T-helper 1 cell (primary cell): Measurements from ENCODE around the gene DUSP15.

Experiments
- DNase-seq, 5 donors: peaks; one replicate each; pipeline ENCODE4 v3.0.0-alpha.2; 2012 to 2020

DUSP15 gene

GRCh38 chr20:31894980-31895675 lies 24.8 kb upstream of the DUSP15 start:
- DNase-seq = peak in 1 of 5 donors; percentile 42

- no peak for DNase-seq
These were observed 20.3 kb upstream of the DUSP15 start for GRCh38 chr20:31890646-31891045.

GRCh38 chr20:31883829-31884228 lies 13.5 kb upstream of the DUSP15 start:
- no peak for DNase-seq

GRCh38 chr20:31881945-31882344 lies 11.6 kb upstream of the DUSP15 start:
- no peak for DNase-seq

- DNase-seq = peak; percentile 46 to 86 (median 71)
These were observed 9.0 kb upstream of the DUSP15 start for GRCh38 chr20:31879143-31879987.

- no peak for DNase-seq
These were observed 7.4 kb upstream of the DUSP15 start for GRCh38 chr20:31877684-31878083.

- no peak for DNase-seq
These were observed 5.3 kb upstream of the DUSP15 start for GRCh38 chr20:31875671-31876070.

- no peak for DNase-seq
These were observed 2.1 kb upstream of the DUSP15 start for GRCh38 chr20:31872406-31872805.

- no peak for DNase-seq
These were observed 1.3 kb upstream of the DUSP15 start for GRCh38 chr20:31871618-31871954.

GRCh38 chr20:31870726-31871617 lies 645 bp upstream of the DUSP15 start:
- DNase-seq = no peak

GRCh38 chr20:31869673-31869941 lies 720 bp downstream of the DUSP15 start:
- no peak for DNase-seq

GRCh38 chr20:31868853-31869672 lies 1.3 kb downstream of the DUSP15 start:
- DNase-seq = no peak

GRCh38 chr20:31866221-31866620 lies 4.1 kb downstream of the DUSP15 start:
- DNase-seq = no peak

GRCh38 chr20:31864521-31865400 lies 5.6 kb downstream of the DUSP15 start:
- DNase-seq = no peak

GRCh38 chr20:31863296-31864085 lies 6.8 kb downstream of the DUSP15 start:
- DNase-seq = no peak

GRCh38 chr20:31862506-31862905 lies 7.8 kb downstream of the DUSP15 start:
- DNase-seq = no peak

- no peak for DNase-seq
These were observed 8.2 kb downstream of the DUSP15 start for GRCh38 chr20:31862157-31862470.

- DNase-seq = peak; percentile 40 to 64 (median 54)
These were observed 8.8 kb downstream of the DUSP15 start for GRCh38 chr20:31861385-31862156.

- no peak for DNase-seq
These were observed 9.3 kb downstream of the DUSP15 start for GRCh38 chr20:31861135-31861384.

GRCh38 chr20:31860390-31861134 lies 9.8 kb downstream of the DUSP15 start:
- no peak for DNase-seq
